ENCODE measurements around the gene KATNA1. TPM values are rescaled to one million over a fixed set of nuclear protein-coding genes. Genes with fewer than 3 reads are reported as not detected.
A peak's percentile ranks its signal among the peaks of the same experiment; 100 is the strongest.
"Not testable (repeated sequence)": the region's sequence is repeated elsewhere in the genome, so short reads cannot be mapped to it uniquely, and the experiment has no call there.

The KATNA1 gene
- total RNA-seq, result 30.8 TPM

- Histone ChIP-seq H3K9me3 (ENCODE audit: control insufficient read depth in 3 of 3, low read length in 3 of 3) (no peaks in the 10 kb centered on the region), H3K27ac (ENCODE audit: low read depth, low read length) (peak within 1 kb of the TSS; percentile 95), H3K36me3 (ENCODE audit: control insufficient read depth in 3 of 3, insufficient read depth in 3 of 3, low read length in 3 of 3) (peaks cover 0 to 2% (median 0%) of the 10 kb centered on the region in 3 donors), H3K9ac (ENCODE audit: low read depth in 1 of 3, low read length in 3 of 3) (peak within 1 kb of the TSS; percentile 88 to 95 (median 93)), H3K4me1 (ENCODE audit: control insufficient read depth in 3 of 3, insufficient read depth in 3 of 3, low read length in 3 of 3) (peaks cover 8 to 17% (median 10%) of the 10 kb centered on the region in 3 donors), H3K27me3 (ENCODE audit: control insufficient read depth in 3 of 3, insufficient read depth in 3 of 3, low read length in 3 of 3) (no peaks in the 10 kb centered on the region), H3K4me3 (ENCODE audit: low read length in 3 of 3) (peak within 1 kb of the TSS; percentile 82 to 95 (median 93))
These were observed at the start of gene KATNA1 for GRCh38 chr6:149648148-149649145. KATNA1 (minus strand) TSS chr6:149648714; CDS start chr6:149638547, 10,167 bp downstream.

- Histone ChIP-seq H3K9me3 (ENCODE audit: control insufficient read depth in 3 of 3, low read length in 3 of 3) (no peaks in the 10 kb centered on the region), H3K4me1 (ENCODE audit: control insufficient read depth in 3 of 3, insufficient read depth in 3 of 3, low read length in 3 of 3) (peaks cover 4 to 10% (median 7%) of the 10 kb centered on the region in 3 donors), H3K9ac (ENCODE audit: low read depth in 1 of 3, low read length in 3 of 3) (no peak overlapping the region), H3K27me3 (ENCODE audit: control insufficient read depth in 3 of 3, insufficient read depth in 3 of 3, low read length in 3 of 3) (no peaks in the 10 kb centered on the region), H3K36me3 (ENCODE audit: control insufficient read depth in 3 of 3, insufficient read depth in 3 of 3, low read length in 3 of 3) (peaks cover 6 to 7% (median 6%) of the 10 kb centered on the region in 3 donors), H3K27ac (ENCODE audit: low read depth, low read length) (no peak overlapping the region), H3K4me3 (ENCODE audit: low read length in 3 of 3) (no peak overlapping the region)
These were observed 49.7 kb upstream of the KATNA1 start for GRCh38 chr6:149698175-149698574.

- Histone ChIP-seq H3K36me3 (ENCODE audit: control insufficient read depth in 3 of 3, insufficient read depth in 3 of 3, low read length in 3 of 3) (peaks cover 6 to 8% (median 7%) of the 10 kb centered on the region in 3 donors), H3K9me3 (ENCODE audit: control insufficient read depth in 3 of 3, low read length in 3 of 3) (no peaks in the 10 kb centered on the region), H3K4me1 (ENCODE audit: control insufficient read depth in 3 of 3, insufficient read depth in 3 of 3, low read length in 3 of 3) (peaks cover 4 to 10% (median 7%) of the 10 kb centered on the region in 3 donors)
These were observed 48.4 kb upstream of the KATNA1 start for GRCh38 chr6:149696901-149697300.

GRCh38 chr6:149694921-149695320 lies 46.4 kb upstream of the KATNA1 start:
- no peak overlapping the region for H3K9ac ChIP-seq (ENCODE audit: low read depth in 1 of 3, low read length in 3 of 3)
- no peaks in the 10 kb centered on the region for H3K27me3 ChIP-seq (ENCODE audit: control insufficient read depth in 3 of 3, insufficient read depth in 3 of 3, low read length in 3 of 3)
- peaks cover 0 to 4% (median 2%) of the 10 kb centered on the region in 3 donors for H3K4me1 ChIP-seq (ENCODE audit: control insufficient read depth in 3 of 3, insufficient read depth in 3 of 3, low read length in 3 of 3)
- peaks cover 3 to 16% (median 8%) of the 10 kb centered on the region in 3 donors for H3K36me3 ChIP-seq (ENCODE audit: control insufficient read depth in 3 of 3, insufficient read depth in 3 of 3, low read length in 3 of 3)
- no peak overlapping the region for H3K27ac ChIP-seq (ENCODE audit: low read depth, low read length)
- H3K4me3 ChIP-seq (ENCODE audit: low read length in 3 of 3), result no peak overlapping the region
- H3K9me3 ChIP-seq (ENCODE audit: control insufficient read depth in 3 of 3, low read length in 3 of 3), result no peaks in the 10 kb centered on the region

More at GRCh38 chr6:149696901-149697300, 48.4 kb upstream of the KATNA1 start:
- no peaks in the 10 kb centered on the region for H3K27me3 ChIP-seq (ENCODE audit: control insufficient read depth in 3 of 3, insufficient read depth in 3 of 3, low read length in 3 of 3)
- no peak overlapping the region for H3K4me3 ChIP-seq (ENCODE audit: low read length in 3 of 3)
- H3K27ac ChIP-seq (ENCODE audit: low read depth, low read length), result no peak overlapping the region
- peak overlapping the region in 1 of 3 donors; percentile 17 for H3K9ac ChIP-seq (ENCODE audit: low read depth in 1 of 3, low read length in 3 of 3)

GRCh38 chr6:149691201-149691600 lies 42.7 kb upstream of the KATNA1 start:
- no peak overlapping the region for H3K27ac ChIP-seq (ENCODE audit: low read depth, low read length)
- peaks cover 3 to 16% (median 7%) of the 10 kb centered on the region in 3 donors for H3K36me3 ChIP-seq (ENCODE audit: control insufficient read depth in 3 of 3, insufficient read depth in 3 of 3, low read length in 3 of 3)
- no peaks in the 10 kb centered on the region for H3K27me3 ChIP-seq (ENCODE audit: control insufficient read depth in 3 of 3, insufficient read depth in 3 of 3, low read length in 3 of 3)
- no peak overlapping the region for H3K9ac ChIP-seq (ENCODE audit: low read depth in 1 of 3, low read length in 3 of 3)
- H3K9me3 ChIP-seq (ENCODE audit: control insufficient read depth in 3 of 3, low read length in 3 of 3), result no peaks in the 10 kb centered on the region
- no peak overlapping the region for H3K4me3 ChIP-seq (ENCODE audit: low read length in 3 of 3)
- peaks cover 0 to 6% (median 3%) of the 10 kb centered on the region in 3 donors for H3K4me1 ChIP-seq (ENCODE audit: control insufficient read depth in 3 of 3, insufficient read depth in 3 of 3, low read length in 3 of 3)

GRCh38 chr6:149686230-149686629 lies 37.7 kb upstream of the KATNA1 start:
- Histone ChIP-seq H3K9me3 (ENCODE audit: control insufficient read depth in 3 of 3, low read length in 3 of 3) (no peaks in the 10 kb centered on the region), H3K4me1 (ENCODE audit: control insufficient read depth in 3 of 3, insufficient read depth in 3 of 3, low read length in 3 of 3) (peaks cover 10 to 19% (median 16%) of the 10 kb centered on the region in 3 donors), H3K27ac (ENCODE audit: low read depth, low read length) (peak overlapping the region; percentile 59), H3K4me3 (ENCODE audit: low read length in 3 of 3) (no peak overlapping the region), H3K27me3 (ENCODE audit: control insufficient read depth in 3 of 3, insufficient read depth in 3 of 3, low read length in 3 of 3) (no peaks in the 10 kb centered on the region), H3K9ac (ENCODE audit: low read depth in 1 of 3, low read length in 3 of 3) (peak overlapping the region in 1 of 3 donors; percentile 47), H3K36me3 (ENCODE audit: control insufficient read depth in 3 of 3, insufficient read depth in 3 of 3, low read length in 3 of 3) (peaks cover 3 to 18% (median 16%) of the 10 kb centered on the region in 3 donors)

- H3K4me3 ChIP-seq (ENCODE audit: low read length in 3 of 3), result peak overlapping the region; percentile 23 to 46 (median 33)
- peaks cover 14 to 19% (median 16%) of the 10 kb centered on the region in 3 donors for H3K4me1 ChIP-seq (ENCODE audit: control insufficient read depth in 3 of 3, insufficient read depth in 3 of 3, low read length in 3 of 3)
- peaks cover 3 to 18% (median 8%) of the 10 kb centered on the region in 3 donors for H3K36me3 ChIP-seq (ENCODE audit: control insufficient read depth in 3 of 3, insufficient read depth in 3 of 3, low read length in 3 of 3)
- peak overlapping the region; percentile 60 to 73 (median 65) for H3K9ac ChIP-seq (ENCODE audit: low read depth in 1 of 3, low read length in 3 of 3)
- no peaks in the 10 kb centered on the region for H3K27me3 ChIP-seq (ENCODE audit: control insufficient read depth in 3 of 3, insufficient read depth in 3 of 3, low read length in 3 of 3)
- no peaks in the 10 kb centered on the region for H3K9me3 ChIP-seq (ENCODE audit: control insufficient read depth in 3 of 3, low read length in 3 of 3)
- H3K27ac ChIP-seq (ENCODE audit: low read depth, low read length), result peak overlapping the region; percentile 97
These were observed 34.8 kb upstream of the KATNA1 start for GRCh38 chr6:149683256-149683859.

- not testable (repeated sequence) for H3K9ac ChIP-seq (ENCODE audit: low read depth in 1 of 3, low read length in 3 of 3); H3K27me3 ChIP-seq (ENCODE audit: control insufficient read depth in 3 of 3, insufficient read depth in 3 of 3, low read length in 3 of 3); H3K9me3 ChIP-seq (ENCODE audit: control insufficient read depth in 3 of 3, low read length in 3 of 3); H3K4me3 ChIP-seq (ENCODE audit: low read length in 3 of 3)
- Histone ChIP-seq H3K27ac (ENCODE audit: low read depth, low read length) (peak overlapping the region; percentile 97), H3K4me1 (ENCODE audit: control insufficient read depth in 3 of 3, insufficient read depth in 3 of 3, low read length in 3 of 3) (peaks cover 14 to 19% (median 16%) of the 10 kb centered on the region in 3 donors), H3K36me3 (ENCODE audit: control insufficient read depth in 3 of 3, insufficient read depth in 3 of 3, low read length in 3 of 3) (peaks cover 3 to 20% (median 12%) of the 10 kb centered on the region in 3 donors)
These were observed 33.3 kb upstream of the KATNA1 start for GRCh38 chr6:149681845-149682244.

- peaks cover 6 to 23% (median 17%) of the 10 kb centered on the region in 3 donors for H3K36me3 ChIP-seq (ENCODE audit: control insufficient read depth in 3 of 3, insufficient read depth in 3 of 3, low read length in 3 of 3)
- no peak overlapping the region for H3K9ac ChIP-seq (ENCODE audit: low read depth in 1 of 3, low read length in 3 of 3)
- H3K9me3 ChIP-seq (ENCODE audit: control insufficient read depth in 3 of 3, low read length in 3 of 3), result no peaks in the 10 kb centered on the region
- peak overlapping the region; percentile 97 for H3K27ac ChIP-seq (ENCODE audit: low read depth, low read length)
- H3K4me3 ChIP-seq (ENCODE audit: low read length in 3 of 3), result no peak overlapping the region
- H3K4me1 ChIP-seq (ENCODE audit: control insufficient read depth in 3 of 3, insufficient read depth in 3 of 3, low read length in 3 of 3), result peaks cover 10 to 16% (median 14%) of the 10 kb centered on the region in 3 donors
- no peaks in the 10 kb centered on the region for H3K27me3 ChIP-seq (ENCODE audit: control insufficient read depth in 3 of 3, insufficient read depth in 3 of 3, low read length in 3 of 3)
These were observed 32.7 kb upstream of the KATNA1 start for GRCh38 chr6:149681209-149681608.

Data from skeletal muscle tissue (tissue), 4 donors.